Inflammatory macrophage (primary cell): ENCODE data around the gene CTRB2.

Source experiments
- DNase-seq, 2 donors: peaks; one replicate each; pipeline ENCODE4 v3.0.0-alpha.2; 2020 to 2022
- total RNA-seq, 18 experiments: gene quantifications; one replicate each; lab custom pipeline; 2026; ENCODE audit warnings: mixed read lengths in 6 of 18, inconsistent platforms in 2 of 18; lab: John Stamatoyannopoulos, UW

Gene CTRB2
- total RNA-seq: 0 to 0.13 (median 0.02) reads per million in 18 experiments

GRCh38 chr16:75206749-75207451 lies at the start of gene CTRB2:
TSS of gene CTRB2 (minus strand) at chr16:75207161. CDS start at chr16:75207141, 20 bp downstream.
- no peak for DNase-seq

DNA sequence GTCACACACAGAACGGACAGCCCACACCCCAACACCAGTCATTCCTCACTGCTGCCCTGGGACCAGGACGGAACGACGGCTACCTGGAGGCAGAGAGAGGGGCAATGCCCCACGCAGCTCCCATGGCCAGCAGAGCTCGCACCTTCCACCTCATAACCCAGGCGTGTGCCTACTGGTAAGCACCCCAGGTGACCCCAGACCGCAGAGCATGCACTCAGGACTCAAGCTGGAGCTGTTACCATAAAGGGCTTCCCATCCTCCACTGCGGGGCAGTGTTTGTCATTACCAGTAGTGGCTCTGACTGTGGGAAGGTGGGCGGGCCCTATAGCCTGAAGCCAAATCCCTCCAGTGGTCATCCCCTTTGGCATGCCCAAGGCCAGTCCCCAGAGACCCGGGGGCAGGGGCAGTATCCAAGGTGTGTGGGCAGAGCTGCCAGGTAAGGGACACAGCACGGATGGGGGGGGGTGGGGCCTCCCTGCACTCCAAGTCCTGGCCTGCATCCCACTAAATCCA lies 49.2 kb upstream of the CTRB2 start:
- no peak for DNase-seq

DNA sequence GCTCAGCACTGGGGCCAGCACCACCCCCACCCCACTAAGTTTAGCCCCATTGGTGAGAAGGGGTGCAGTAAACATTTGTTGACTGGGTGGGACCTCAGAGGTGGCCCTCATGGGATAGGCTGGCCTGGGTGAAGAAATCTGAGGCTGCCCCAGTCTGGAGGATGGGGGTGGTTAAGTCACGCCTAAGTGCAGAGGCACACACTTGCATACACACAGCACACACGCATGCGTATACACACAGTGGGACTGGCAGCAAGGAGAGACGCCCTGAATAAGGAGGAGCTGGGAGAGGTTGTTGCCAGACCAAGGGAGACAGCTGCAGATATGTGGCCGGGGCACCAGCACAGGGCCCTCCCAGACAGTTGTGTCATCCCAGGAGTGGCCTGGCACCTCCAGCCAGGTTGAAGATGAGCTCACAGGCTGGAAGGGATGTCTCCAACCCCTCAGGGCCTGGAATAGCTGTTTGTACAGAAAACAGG lies 47.4 kb upstream of the CTRB2 start:
- DNase-seq: no peak

DNA sequence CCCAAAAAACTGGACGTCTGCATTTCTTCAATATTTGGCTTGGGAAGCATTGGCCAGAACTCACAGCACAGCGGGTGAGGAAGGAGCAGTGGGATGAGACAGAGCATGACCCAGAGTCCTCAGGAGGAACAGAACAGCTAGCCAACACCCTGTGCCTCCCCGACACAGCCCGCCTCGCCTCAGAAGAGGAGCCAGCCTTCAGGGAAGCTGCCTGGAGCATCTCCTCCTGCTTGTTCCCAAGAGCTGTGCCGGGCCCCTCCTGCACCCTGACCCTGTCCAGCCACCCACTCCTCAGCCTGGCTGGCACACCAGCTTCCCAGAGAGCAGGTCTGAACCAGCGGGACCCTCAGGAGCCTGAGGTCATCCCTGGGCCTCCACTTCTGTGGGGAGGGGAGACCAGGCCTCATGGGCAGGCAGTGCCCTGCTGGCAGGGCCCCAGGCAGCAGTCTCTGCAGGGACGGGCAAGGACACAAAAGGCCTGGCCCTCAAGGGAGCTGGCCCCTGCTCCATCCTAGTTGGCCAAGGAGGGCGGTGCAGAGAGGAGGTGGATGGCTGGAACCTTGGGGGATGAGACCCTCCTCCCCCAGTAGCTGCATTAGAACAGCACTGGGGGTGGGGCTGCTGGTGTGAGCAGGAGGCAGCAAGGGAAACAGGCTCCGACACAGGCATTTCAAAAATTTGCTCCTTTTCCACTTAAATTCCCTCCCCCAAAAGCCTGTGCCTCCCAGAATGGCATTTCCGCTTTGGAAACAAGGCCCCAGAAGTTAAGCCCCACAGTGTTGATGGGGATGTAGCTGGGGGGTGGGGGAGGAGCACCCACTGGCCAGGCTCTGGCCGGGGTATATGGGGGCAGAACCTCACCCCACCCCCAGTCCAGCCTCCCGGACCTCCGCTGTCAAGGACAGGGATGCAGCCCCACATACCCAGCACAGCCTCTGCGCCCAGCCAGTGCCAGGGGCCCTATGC lies 46.3 kb upstream of the CTRB2 start:
- no peak for DNase-seq

- no peak for DNase-seq
Observed at GRCh38 chr16:75252049-75252864, 45.3 kb upstream of the CTRB2 start.

GRCh38 chr16:75251280-75252048 lies 44.5 kb upstream of the CTRB2 start, which contains the start of gene BCAR1:
TSS of gene BCAR1 (minus strand) at chr16:75251624. CDS start at chr16:75251482, 142 bp downstream.
- DNase-seq: peak; percentile 33 to 80

GRCh38 chr16:75250809-75251279 lies 43.9 kb upstream of the CTRB2 start:
- no peak for DNase-seq

DNA sequence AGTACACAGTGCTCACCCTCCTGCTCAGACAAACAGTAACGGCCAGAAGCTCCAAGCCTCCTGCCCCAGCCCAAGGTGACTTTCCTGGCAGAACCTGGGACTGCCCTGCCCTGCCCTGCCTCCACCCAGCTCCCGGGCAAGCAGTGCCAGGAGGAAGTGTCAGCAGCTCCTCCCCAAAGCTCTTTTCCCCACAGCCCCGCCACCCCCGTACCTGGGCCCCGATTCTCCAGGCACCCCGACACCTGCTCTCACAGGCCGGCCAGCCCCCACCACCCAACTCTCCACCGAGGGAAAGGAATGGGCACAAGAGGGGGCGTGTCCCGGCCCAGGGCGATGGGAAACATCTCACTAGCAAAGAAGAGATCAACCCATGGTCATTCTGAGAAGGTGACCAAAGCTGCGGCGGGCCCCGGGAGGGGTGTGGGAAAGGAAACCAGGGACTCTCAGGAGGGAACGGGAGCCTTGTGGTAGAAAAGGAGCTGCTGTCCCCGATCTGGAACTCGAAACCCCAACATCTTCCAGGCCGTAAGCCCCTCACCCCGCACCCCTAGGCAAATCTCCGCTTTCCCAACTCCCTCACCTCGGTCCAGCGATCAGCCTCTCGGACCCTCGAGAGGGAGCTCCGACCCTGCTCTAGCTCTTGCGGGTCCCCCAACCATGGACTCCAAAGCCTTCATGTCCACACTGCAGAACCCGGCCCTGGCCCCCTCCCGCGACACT lies 43.3 kb upstream of the CTRB2 start:
- DNase-seq: no peak

GRCh38 chr16:75249441-75249840 lies 42.5 kb upstream of the CTRB2 start:
- no peak for DNase-seq

- DNase-seq: no peak
Observed at GRCh38 chr16:75248536-75249380, 41.8 kb upstream of the CTRB2 start.

- no peak for DNase-seq
Observed at GRCh38 chr16:75248142-75248535, 41.2 kb upstream of the CTRB2 start.

- no peak for DNase-seq
Observed at GRCh38 chr16:75247249-75247648, 40.3 kb upstream of the CTRB2 start.

DNA sequence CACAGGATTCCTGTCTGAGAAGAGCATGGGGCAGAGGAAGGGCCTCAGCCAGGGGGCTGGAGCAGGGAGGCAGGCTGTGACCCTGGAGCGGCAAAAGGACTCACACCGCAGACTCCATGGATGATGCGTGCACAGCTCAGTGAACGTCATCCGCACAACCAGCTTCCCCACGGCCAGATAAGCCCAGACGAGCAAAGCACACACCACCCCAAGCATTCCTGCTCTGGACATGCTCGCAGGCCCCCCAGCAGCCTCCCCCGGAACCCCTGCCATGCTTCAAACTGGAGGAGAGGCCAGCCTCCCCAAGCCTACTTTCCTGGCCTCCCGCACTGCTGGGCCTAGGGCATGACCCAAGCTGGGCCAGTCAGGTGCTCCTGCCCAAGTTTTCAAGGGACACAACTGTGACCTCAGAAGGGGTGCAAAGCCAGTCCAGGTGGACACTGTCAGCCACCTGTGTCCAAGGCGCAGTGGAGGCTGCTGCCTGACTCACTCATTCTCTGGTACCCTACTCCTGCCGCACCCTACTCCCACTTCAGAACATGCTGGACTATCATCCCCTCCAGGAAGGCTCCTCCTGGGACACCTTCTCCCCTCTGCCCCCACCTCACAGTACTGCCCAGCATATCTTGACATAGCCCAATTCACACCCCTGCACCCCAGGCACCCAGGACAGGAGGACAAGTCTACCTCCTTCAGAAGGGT lies 39.7 kb upstream of the CTRB2 start:
- DNase-seq: no peak

DNA sequence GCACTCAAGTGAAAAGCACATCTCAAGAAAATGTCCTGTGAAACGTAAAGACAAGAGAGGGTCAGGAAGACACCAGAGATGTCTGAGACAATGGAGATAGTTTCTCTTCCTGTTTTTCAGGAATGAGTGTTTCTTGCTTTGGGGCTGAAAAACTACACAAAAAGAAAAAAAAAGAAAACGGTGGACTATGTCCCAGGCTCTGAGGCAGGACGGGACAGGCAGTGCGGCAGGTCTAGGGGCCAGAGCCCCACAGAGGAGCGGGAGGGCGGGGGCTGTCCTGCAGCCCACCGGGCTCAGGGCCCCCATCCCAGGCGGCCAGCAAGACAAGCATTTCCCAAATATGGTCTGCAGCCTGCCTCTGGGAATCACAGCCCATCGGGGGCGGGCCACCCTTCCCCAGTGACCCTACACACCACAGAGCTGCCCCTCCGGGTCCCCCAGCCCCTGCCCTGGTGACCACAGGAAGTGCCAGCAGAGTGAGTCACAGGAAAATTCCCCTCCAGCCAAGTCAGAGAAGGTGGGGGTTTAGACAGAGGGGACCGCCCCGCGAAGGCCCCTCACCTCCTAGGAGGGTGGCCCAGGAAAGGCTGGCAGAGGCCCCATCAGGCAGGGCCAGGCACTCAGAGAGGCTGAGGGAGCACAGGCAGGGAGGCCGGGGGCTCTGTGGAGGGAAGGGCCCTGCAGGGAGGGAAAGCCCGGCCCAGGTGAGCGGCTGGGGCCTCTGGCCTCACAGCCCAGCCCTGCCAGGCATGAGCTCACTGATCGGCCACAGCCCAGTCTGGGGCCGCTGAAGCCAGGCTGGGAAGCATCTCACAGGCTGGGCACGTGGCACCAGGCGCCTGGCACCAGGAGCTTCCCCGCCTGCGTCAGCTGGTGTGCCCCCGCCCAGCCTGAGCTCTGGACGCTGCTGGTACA lies 38.1 kb upstream of the CTRB2 start:
- DNase-seq: no peak

GRCh38 chr16:75244225-75244809 lies 37.4 kb upstream of the CTRB2 start:
- peak; percentile 21 to 22 for DNase-seq

DNA sequence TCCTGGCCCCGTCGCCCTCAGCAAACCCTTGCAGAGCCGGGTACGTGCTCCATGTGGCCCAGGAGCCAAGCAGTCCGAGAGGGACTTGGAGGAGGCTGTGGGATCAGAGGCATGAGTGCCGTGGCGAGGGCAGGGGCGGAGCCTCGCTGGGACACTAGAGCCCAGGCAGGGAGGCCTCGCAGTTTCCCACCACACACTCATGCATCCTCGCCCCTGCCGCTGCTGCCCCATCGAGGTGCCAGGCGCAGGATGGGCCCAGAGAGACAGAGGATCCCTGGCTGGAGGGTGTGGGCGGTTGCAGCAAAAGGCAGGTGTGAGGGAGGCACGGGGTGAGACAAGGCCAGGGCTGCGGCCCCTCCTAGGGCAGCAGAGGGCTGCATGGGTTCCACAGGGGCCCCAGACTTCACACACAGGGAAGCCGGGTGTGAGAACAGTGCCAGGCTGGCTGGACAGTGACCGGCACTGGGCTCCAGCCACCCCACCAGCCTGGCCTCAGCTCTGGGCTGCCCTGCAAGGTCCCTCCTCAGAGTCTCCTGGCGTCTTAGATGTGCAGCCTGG lies 36.8 kb upstream of the CTRB2 start:
- DNase-seq: no peak
